GM13977 (cell line): ENCODE results near the gene TPD52L1.

Source experiments
- DNase-seq: peaks from one replicate; pipeline ENCODE4 v3.0.0; 2012; ENCODE audit warnings: low spot score
- in situ Hi-C: fragments of 300-500 bp; cut with MboI; formaldehyde crosslinking; loops from one replicate; pipeline ENCODE4 v1.12.0; 2022; ENCODE audit warnings: low sequenced_read_pairs, low pct_unique_long_range_greater_than_20kb, mixed read lengths, inconsistent platforms; ENCODE audit not compliant: unreplicated experiment
- TF ChIP-seq, protein P1 (sequence below): IDR thresholded peaks from 2 replicates; pipeline ENCODE4 v1.5.1; 2012; ENCODE audit warnings: mild to moderate bottlenecking, control low read depth; ENCODE audit not compliant: insufficient read depth; ENCODE audit errors: extremely low read depth, missing control alignments

Gene TPD52L1

DNA sequence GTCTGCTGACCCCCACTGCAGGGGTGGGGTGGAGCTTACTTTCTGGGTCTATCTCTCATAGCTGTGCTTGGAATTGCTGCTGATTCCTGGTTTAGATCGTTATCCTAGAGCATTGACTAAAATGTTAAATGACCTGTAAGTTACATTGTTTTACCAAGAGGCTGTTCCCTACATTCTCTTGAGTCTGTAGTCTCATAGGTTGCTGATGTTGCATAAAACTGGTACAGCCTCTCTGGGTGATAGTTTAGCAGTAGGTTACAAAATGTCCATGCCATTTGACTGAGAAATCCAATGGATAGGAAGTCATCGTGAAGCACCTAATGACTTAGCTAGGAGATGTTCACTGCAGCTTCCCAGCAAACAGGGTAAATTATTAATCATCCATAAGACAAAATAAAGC is 62.4 kb downstream of the TPD52L1 start:
- TF ChIP-seq, protein P1, sequence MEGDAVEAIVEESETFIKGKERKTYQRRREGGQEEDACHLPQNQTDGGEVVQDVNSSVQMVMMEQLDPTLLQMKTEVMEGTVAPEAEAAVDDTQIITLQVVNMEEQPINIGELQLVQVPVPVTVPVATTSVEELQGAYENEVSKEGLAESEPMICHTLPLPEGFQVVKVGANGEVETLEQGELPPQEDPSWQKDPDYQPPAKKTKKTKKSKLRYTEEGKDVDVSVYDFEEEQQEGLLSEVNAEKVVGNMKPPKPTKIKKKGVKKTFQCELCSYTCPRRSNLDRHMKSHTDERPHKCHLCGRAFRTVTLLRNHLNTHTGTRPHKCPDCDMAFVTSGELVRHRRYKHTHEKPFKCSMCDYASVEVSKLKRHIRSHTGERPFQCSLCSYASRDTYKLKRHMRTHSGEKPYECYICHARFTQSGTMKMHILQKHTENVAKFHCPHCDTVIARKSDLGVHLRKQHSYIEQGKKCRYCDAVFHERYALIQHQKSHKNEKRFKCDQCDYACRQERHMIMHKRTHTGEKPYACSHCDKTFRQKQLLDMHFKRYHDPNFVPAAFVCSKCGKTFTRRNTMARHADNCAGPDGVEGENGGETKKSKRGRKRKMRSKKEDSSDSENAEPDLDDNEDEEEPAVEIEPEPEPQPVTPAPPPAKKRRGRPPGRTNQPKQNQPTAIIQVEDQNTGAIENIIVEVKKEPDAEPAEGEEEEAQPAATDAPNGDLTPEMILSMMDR: no peak
- DNase-seq: no peak
- in situ Hi-C loops: no loop called here

DNA sequence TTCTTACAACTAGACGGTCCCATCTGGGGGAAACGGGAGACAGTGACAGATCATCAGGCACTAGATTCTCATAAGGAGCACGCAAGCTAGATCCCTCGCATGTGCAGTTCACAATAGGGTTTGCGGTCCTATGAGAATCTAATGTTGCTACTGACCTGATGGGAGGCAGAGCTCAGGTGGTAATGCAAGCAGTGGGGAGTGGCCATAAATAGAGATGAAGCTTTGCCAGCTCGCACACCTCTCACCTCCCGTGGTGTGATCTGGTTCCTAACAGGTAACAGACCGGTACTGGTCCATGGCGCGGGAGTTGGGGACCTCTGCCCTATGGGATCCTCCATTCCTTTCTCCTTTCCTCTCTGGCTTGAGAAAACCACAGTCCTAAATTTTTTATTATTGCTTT is 63.8 kb downstream of the TPD52L1 start:
- TF ChIP-seq, protein P1: no peak
- in situ Hi-C loops: no loop called here

DNA sequence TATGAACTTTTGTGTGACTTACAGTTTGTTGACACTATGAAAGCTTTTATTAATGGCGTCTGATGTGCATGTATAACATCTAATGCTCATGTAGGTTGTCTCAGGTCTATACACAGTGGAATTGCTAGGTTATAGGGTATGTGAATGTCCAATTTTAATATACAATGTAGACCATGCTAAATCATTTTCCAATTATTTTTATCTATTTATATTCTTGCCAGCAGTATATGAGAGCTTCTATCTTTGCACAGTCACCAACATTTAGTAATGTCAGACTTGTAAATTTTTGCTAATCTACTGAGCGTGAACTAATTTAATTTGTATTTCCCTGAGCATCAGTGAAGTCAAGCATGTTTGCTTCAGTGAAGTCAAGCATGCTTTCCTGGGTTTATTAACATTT is 64.4 kb downstream of the TPD52L1 start:
- DNase-seq: no peak
- in situ Hi-C loops: no loop called here
- TF ChIP-seq, protein P1: no peak

More for the DNA sequence above, 63.8 kb downstream of the TPD52L1 start:
- DNase-seq: no peak

DNA sequence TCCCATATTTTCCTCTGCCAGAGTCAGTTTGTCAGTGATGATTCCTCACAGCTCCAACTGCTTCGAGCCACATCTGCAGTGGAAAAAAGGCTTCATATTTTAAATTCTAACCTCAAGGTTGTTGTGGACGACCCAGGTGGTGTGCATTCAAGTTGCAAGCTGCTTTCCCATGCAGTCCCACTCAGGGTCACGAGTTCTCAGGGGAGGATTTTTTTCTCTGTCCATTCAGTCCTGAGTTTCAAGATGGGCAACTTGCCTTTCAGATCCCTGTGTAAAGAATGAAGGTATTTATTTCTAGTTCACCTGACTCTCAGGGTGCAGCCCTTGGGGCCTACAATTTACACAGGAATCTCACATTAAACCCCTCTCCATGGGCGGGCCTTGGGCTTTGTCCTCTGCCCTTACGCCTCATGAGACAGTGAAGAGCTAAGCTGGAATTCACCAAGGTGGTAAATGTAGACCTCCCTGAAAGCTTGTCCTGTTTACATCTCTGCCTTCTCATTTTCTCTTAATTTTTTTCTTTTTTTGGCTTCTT is 65.9 kb downstream of the TPD52L1 start:
- TF ChIP-seq, protein P1: no peak
- in situ Hi-C loops: no loop called here
- no peak for DNase-seq

DNA sequence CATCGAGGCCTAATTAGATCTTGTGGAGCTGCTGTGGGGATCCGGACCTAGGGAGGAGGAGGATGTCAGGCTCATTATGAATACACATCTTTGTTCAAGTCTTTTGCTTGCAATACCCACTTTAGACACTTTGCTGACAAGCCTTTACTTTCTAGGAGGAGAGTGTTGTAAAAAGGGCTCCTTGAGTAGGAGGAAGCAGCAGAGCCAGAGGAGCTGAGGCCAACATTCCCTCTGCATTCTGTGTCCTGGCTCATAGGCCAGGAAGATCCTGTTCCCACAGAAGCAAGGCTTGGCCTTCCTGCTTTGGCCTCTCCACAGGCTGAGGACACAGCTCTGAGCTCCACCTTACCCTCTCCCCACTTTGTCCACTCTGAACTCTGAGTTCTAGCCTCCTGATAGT is 67.1 kb downstream of the TPD52L1 start:
- in situ Hi-C loops: no loop called here
- DNase-seq: no peak
- TF ChIP-seq, protein P1: no peak

DNA sequence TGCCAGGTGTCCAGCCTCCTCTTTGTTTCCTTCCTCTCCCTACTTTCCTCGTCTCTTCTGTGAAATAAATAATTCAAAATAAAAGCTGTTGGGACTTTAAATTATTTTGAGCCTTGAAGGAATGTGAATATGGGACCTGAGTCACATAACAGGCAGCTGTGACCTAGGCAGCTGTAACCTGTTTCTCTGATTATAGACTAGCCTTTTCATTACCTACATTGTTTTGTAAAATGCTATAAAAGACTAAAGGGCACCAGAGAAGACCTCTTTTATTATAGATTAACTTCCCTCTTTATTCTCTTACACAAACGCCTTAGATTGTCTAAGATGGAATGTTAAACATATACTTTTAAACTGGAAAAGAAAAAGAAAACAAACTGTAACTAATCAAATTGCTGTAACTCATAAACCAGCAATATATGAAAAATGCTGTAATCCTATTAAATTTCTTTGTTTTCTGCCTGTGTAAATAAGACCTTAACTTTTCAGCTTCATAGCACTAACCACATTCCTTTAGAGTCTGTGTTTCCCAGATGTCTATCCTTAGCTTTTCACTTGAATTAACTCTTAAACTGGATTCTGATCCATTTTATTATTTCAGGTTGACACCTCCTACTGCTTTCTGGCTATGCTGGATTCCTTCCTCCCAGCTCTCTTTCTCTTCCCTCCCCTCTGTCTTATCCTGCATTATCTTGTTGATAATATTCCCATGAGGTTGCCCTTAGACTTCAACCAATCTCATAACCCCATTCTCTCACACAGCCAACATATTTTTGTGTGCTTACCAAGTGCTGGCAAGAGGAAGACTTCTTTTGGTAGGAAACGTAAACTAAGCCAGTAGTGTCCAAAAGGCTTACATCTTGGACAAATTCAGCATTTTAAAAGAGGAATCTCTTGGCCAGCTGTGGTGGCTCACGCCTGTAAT is 69.2 kb downstream of the TPD52L1 start:
- TF ChIP-seq, protein P1: no peak
- DNase-seq: no peak
- in situ Hi-C loops: no loop called here
